Loucy (cell line): ENCODE measurements around the gene CIRBP.

Source experiments
- H2AFZ ChIP-seq: fragments of 200-600 bp; sonication (generic); 2 replicates; pipeline ENCODE4 v1.6.0; 2016; ENCODE audit warnings: antibody characterized with exemption, mild to moderate bottlenecking, low read length, moderate library complexity
- H3F3A ChIP-seq: fragments of 200-600 bp; 2 replicates; pipeline ENCODE4 v1.6.0; 2016; ENCODE audit warnings: antibody characterized with exemption, low read depth, mild to moderate bottlenecking
- H3K27me3 ChIP-seq: fragments of 200-600 bp; sonication (generic); 2 replicates; pipeline ENCODE4 v1.6.1; 2014; ENCODE audit warnings: low read length, mild to moderate bottlenecking; ENCODE audit not compliant: insufficient read depth, poor library complexity, severe bottlenecking
- H3K36me3 ChIP-seq: fragments of 200-600 bp; sonication (generic); 2 replicates; pipeline ENCODE4 v1.6.1; 2016; ENCODE audit warnings: low read length; ENCODE audit not compliant: insufficient read depth
- H3K4me1 ChIP-seq: fragments of 200-600 bp; sonication (generic); 2 replicates; pipeline ENCODE4 v1.5.1; 2014; ENCODE audit warnings: low read length, mild to moderate bottlenecking; ENCODE audit not compliant: insufficient read depth, poor library complexity, severe bottlenecking
- H3K4me2 ChIP-seq: fragments of 200-600 bp; sonication (generic); 2 replicates; pipeline ENCODE4 v1.6.0; 2014; ENCODE audit warnings: antibody characterized with exemption, low read length, low read depth, mild to moderate bottlenecking; ENCODE audit not compliant: poor library complexity, severe bottlenecking
- H3K4me3 ChIP-seq: fragments of 200-600 bp; sonication (generic); 2 replicates; pipeline ENCODE4 v1.5.1; 2014; ENCODE audit warnings: low read length, mild to moderate bottlenecking, mixed read lengths; ENCODE audit not compliant: poor library complexity, severe bottlenecking
- H3K79me2 ChIP-seq: fragments of 200-600 bp; sonication (generic); 2 replicates; pipeline ENCODE4 v1.6.1; 2014; ENCODE audit warnings: low read length; ENCODE audit not compliant: insufficient read depth
- H3K9ac ChIP-seq: fragments of 200-600 bp; sonication (generic); 2 replicates; pipeline ENCODE4 v1.6.0; 2014; ENCODE audit warnings: mild to moderate bottlenecking, low read depth, low read length, moderate library complexity; ENCODE audit not compliant: poor library complexity, severe bottlenecking
- H3K9me2 ChIP-seq: fragments of 200-600 bp; sonication (generic); replicated peaks from 2 replicates; pipeline ENCODE4 v1.6.1; 2016; ENCODE audit warnings: low read depth, low read length, mixed read lengths
- H3K9me3 ChIP-seq: fragments of 200-600 bp; sonication (generic); 2 replicates; pipeline ENCODE4 v1.6.1; 2014; ENCODE audit warnings: mild to moderate bottlenecking, antibody characterized with exemption, low read length, low read depth; ENCODE audit not compliant: insufficient read depth
- H4K20me1 ChIP-seq: fragments of 200-600 bp; sonication (generic); 2 replicates; pipeline ENCODE4 v1.6.0; 2014; ENCODE audit warnings: antibody characterized with exemption, low read length, mild to moderate bottlenecking; ENCODE audit not compliant: insufficient read depth, poor library complexity, severe bottlenecking
- EZH2phosphoT487 ChIP-seq: fragments of 200-600 bp; IDR thresholded peaks from 2 replicates; pipeline ENCODE4 v1.6.1; 2018; ENCODE audit warnings: antibody characterized with exemption, mild to moderate bottlenecking, moderate library complexity, borderline replicate concordance
- TF ChIP-seq, protein P1 (sequence below): fragments of 200-600 bp; sonication (generic); conservative IDR thresholded peaks from 2 replicates; pipeline ENCODE4 v1.5.1; 2014; ENCODE audit warnings: mild to moderate bottlenecking, antibody characterized with exemption, low read length

The CIRBP gene

DNA sequence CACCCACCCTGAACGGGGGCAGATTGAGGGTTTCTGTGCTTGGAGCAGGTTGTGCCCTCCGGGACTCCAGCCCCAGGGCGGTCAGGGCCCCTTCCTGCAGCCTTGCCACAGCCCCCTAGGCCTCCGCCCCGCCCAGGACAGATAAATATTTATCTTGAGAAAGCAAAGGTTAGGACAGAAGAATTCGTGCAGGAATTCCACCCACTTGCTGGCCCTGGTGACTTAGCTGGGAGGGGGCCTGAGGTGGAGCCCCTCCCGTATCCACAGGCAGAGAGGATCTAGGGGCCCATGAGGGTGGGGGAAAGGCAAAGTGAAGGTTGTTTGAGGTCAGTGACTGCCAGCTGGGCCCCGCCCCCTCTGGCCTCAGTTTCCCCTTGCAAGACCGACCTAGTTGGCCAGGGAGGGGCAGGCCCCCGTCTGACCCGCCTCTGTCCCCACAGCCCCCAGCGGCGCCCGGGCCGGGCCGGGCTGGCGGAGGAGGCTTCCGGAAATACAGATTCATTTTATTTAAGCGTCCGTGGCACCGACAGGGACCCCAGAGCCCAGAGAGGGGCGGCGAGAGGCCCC, 15.5 kb upstream of the CIRBP start:
- Histone ChIP-seq H2AFZ (no peak overlapping the region), H3K9ac (peak overlapping the region; percentile 95), H3K4me2 (peak overlapping the region; percentile 98), H3K4me3 (peak overlapping the region; percentile 90), H3K4me1 (peaks cover 16% of the 10 kb centered on the region), H4K20me1 (peaks cover 74% of the 10 kb centered on the region), H3K9me3 (no peaks in the 10 kb centered on the region), H3F3A (peaks cover 8% of the 10 kb centered on the region; the same call in 1 of the 2 replicates), H3K27me3 (no peaks in the 10 kb centered on the region), H3K9me2 (no peaks in the 10 kb centered on the region), H3K79me2 (peaks cover 84% of the 10 kb centered on the region), H3K36me3 (peaks cover 42% of the 10 kb centered on the region; the same call in 1 of the 2 replicates)
- TF ChIP-seq EZH2phosphoT487: no peak
- TF ChIP-seq, protein P1, sequence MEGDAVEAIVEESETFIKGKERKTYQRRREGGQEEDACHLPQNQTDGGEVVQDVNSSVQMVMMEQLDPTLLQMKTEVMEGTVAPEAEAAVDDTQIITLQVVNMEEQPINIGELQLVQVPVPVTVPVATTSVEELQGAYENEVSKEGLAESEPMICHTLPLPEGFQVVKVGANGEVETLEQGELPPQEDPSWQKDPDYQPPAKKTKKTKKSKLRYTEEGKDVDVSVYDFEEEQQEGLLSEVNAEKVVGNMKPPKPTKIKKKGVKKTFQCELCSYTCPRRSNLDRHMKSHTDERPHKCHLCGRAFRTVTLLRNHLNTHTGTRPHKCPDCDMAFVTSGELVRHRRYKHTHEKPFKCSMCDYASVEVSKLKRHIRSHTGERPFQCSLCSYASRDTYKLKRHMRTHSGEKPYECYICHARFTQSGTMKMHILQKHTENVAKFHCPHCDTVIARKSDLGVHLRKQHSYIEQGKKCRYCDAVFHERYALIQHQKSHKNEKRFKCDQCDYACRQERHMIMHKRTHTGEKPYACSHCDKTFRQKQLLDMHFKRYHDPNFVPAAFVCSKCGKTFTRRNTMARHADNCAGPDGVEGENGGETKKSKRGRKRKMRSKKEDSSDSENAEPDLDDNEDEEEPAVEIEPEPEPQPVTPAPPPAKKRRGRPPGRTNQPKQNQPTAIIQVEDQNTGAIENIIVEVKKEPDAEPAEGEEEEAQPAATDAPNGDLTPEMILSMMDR: no peak

DNA sequence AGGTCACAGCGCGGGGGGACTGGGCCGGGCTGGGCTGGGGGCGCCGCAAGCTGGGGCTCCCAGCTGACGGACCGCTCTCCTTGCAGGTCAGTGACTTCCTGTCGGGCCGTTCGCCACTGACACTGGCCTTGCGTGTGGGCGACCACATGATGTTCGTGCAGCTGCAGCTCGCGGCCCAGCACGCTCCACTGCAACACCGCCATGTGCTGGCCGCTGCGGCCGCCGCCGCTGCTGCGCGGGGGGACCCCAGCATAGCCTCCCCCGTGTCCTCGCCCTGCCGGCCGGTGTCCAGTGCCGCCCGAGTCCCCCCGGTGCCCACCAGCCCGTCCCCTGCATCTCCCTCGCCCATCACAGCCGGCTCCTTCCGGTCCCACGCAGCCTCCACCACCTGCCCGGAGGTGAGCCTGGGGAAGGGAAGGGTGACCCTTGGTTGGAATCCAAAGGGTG, 15.0 kb upstream of the CIRBP start:
- Histone ChIP-seq H3K9me3 (no peaks in the 10 kb centered on the region), H4K20me1 (peaks cover 79% of the 10 kb centered on the region), H3K4me2 (peak overlapping the region; percentile 98), H3F3A (peaks cover 8% of the 10 kb centered on the region; the same call in 1 of the 2 replicates), H3K4me3 (peak overlapping the region; percentile 90), H3K9ac (no peak overlapping the region), H3K79me2 (peaks cover 85% of the 10 kb centered on the region), H3K36me3 (peaks cover 42% of the 10 kb centered on the region; the same call in 1 of the 2 replicates), H3K4me1 (peaks cover 21% of the 10 kb centered on the region), H3K9me2 (no peaks in the 10 kb centered on the region), H2AFZ (no peak overlapping the region), H3K27me3 (no peaks in the 10 kb centered on the region)
- TF ChIP-seq, protein P1: no peak
- TF ChIP-seq EZH2phosphoT487: no peak

DNA sequence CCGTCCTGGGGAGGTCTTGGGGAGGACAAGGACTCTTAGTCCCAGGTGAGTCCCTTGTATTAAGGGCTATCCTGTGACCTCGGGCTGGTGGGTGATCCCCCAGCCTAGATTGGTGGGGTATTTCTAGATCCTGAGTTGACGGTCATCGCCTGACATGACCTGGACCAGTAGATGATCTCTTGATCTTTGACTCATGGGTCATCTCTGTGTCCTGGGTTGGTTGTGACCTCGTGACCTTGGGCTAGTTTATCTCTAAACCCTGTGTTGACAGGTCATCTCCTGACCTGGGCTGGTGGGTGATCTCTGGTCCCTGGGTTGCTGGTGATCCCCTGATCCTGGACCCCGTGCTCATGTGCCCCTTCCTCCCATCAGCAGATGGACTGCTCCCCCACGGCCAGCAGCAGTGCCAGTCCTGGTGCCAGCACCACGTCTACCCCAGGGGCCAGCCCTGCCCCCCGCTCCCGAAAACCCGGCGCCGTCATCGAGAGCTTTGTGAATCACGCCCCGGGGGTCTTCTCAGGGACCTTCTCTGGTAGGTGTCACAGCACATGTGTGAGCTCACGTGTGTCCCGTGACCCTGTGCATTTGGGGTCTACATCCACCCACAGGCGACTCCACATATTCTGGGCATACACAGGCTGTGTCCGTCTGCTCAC, 14.5 kb upstream of the CIRBP start:
- H2AFZ ChIP-seq: no peak overlapping the region
- H3K4me1 ChIP-seq: peaks cover 26% of the 10 kb centered on the region
- peaks cover 42% of the 10 kb centered on the region; the same call in 1 of the 2 replicates for H3K36me3 ChIP-seq
- TF ChIP-seq EZH2phosphoT487: no peak
- TF ChIP-seq, protein P1: no peak
- no peaks in the 10 kb centered on the region for H3K27me3 ChIP-seq
- no peaks in the 10 kb centered on the region for H3K9me3 ChIP-seq
- H3K4me3 ChIP-seq: no peak overlapping the region
- peaks cover 84% of the 10 kb centered on the region for H4K20me1 ChIP-seq
- peaks cover 12% of the 10 kb centered on the region; the same call in 1 of the 2 replicates for H3F3A ChIP-seq
- H3K79me2 ChIP-seq: peaks cover 88% of the 10 kb centered on the region
- H3K4me2 ChIP-seq: peak overlapping the region; percentile 98
- H3K9ac ChIP-seq: no peak overlapping the region
- no peaks in the 10 kb centered on the region for H3K9me2 ChIP-seq
